Measurements from ENCODE around the gene TAS2R10.
"Not testable (repeated sequence)": the region's sequence is repeated elsewhere in the genome, so short reads cannot be mapped to it uniquely, and the experiment has no call there.

Gene TAS2R10

DNA sequence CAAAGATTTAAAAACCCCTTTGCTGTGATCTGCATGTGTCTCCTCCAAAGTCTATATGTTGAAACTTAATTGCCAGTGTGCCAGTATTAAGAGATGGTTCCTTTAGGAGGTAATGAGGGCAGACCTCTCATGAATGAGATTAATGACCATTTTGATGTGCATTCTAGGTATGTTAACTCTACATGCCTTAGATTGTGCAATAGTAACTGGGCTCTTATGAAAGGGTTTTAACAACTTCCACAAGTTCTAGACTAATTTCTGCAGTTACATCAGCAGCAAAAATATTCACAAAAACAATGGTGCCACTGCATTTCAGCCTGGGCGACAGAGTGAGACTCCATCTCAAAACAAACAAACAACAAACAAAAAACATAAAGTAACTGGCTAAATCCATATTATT, 3.8 kb upstream of the TAS2R10 start:
- H3K4me3 ChIP-seq (ENCODE audit: low read length), result no peak overlapping the region

DNA sequence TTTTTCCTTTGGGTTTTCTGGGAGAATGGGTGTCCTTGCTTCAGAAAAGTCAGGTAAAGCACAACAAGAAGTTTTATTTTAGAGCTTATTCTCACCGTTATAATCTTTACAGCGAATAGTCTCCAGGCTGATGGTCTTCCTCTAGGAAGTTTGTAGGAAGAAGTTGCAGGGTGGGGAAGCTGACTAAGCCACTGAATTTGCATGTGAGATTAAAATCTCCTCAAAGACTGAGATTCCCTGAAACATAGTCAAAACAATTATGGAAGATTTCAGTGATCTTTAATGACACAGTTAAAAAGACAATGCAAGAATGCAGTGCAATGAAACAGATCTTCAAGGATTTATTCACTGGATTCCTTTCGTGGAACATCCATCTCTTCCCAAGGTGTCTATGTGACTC, 1.2 kb downstream of the TAS2R10 start:
- Histone ChIP-seq H3K4me1 (ENCODE audit: control insufficient read depth, insufficient read depth, low read length) (no peaks in the 10 kb centered on the region), H3K27me3 (ENCODE audit: control insufficient read depth, insufficient read depth, low read length) (no peaks in the 10 kb centered on the region), H3K9ac (ENCODE audit: low read depth, low read length) (no peak overlapping the region), H3K4me2 (ENCODE audit: low read length) (no peak overlapping the region), H3K9me3 (replicated peaks; ENCODE audit: low read length) (no peaks in the 10 kb centered on the region), H3K36me3 (ENCODE audit: insufficient read depth, low read length) (no peaks in the 10 kb centered on the region), H3K4me3 (ENCODE audit: low read length) (no peak overlapping the region)

More for the DNA sequence above, 3.8 kb upstream of the TAS2R10 start:
- H3K4me2 ChIP-seq (ENCODE audit: low read length), result no peak overlapping the region
- H3K9ac ChIP-seq (ENCODE audit: low read depth, low read length), result no peak overlapping the region
- no peaks in the 10 kb centered on the region for H3K9me3 ChIP-seq (replicated peaks; ENCODE audit: low read length)
- H3K4me1 ChIP-seq (ENCODE audit: control insufficient read depth, insufficient read depth, low read length), result no peaks in the 10 kb centered on the region
- no peaks in the 10 kb centered on the region for H3K27me3 ChIP-seq (ENCODE audit: control insufficient read depth, insufficient read depth, low read length)
- H3K36me3 ChIP-seq (ENCODE audit: insufficient read depth, low read length), result no peaks in the 10 kb centered on the region

DNA sequence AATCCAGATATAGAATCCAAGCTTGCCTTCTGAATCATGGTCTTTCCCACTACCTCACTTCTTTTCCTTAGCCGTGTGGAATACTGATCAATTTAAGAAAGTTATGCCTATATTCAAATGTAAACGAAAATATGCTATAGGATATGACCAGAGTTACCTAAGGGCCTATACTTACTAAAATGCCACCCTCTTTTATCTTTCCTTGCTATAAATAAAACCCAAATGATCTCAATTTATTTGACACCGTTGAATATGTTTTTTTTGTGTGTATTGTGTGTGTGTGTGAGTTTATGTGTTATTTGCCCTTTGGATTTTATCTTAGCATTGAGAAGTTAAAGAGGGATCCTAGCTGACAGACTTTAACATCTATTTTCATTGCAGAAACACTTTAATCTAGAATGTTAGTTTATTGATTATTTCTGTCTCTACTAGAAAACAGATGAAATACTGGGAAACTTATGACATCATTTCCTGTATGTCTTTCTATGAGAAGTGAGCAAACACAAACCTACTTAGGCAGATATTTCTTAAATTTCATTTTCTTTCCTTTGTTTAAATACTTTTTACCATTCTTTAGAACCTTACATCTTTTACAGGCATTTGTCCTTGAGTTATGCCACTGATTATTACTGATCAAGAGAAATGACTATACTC, 14.1 kb downstream of the TAS2R10 start:
- H3K27me3 ChIP-seq (ENCODE audit: control insufficient read depth, insufficient read depth, low read length), result no peaks in the 10 kb centered on the region
- no peak overlapping the region for H3K4me3 ChIP-seq (ENCODE audit: low read length)
- H3K9ac ChIP-seq (ENCODE audit: low read depth, low read length), result no peak overlapping the region
- no peak overlapping the region for H3K4me2 ChIP-seq (ENCODE audit: low read length)
- H3K9me3 ChIP-seq (replicated peaks; ENCODE audit: low read length), result no peaks in the 10 kb centered on the region
- no peaks in the 10 kb centered on the region for H3K36me3 ChIP-seq (ENCODE audit: insufficient read depth, low read length)
- H3K4me1 ChIP-seq (ENCODE audit: control insufficient read depth, insufficient read depth, low read length), result no peaks in the 10 kb centered on the region

DNA sequence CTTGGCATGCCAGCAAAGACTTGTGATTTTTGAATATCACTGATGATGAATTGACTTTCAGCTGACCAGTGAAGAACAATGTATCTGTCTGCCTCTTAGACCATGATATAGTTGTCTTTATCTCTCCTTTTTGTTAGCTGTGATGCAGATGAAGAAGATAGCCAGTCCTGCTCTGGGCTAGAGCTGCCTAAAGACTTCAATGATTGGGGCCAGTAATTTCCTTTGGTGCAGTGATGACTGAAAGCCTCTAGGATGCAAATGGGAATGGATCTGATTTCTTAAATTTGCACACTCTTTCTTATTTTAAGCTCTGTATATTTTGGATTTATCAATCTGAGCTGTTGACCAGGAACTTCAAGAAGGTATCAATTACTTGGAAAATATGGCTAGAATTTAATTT, 16.1 kb downstream of the TAS2R10 start, which contains the start of gene TAS2R9:
TAS2R9 (minus strand) TSS at position 101 of the 400 bp plus-strand sequence; CDS start at position 8, 93 bp downstream.
- H3K27me3 ChIP-seq (ENCODE audit: control insufficient read depth, insufficient read depth, low read length), result no peaks in the 10 kb centered on the region
- no peaks in the 10 kb centered on the region for H3K4me1 ChIP-seq (ENCODE audit: control insufficient read depth, insufficient read depth, low read length)
- H3K36me3 ChIP-seq (ENCODE audit: insufficient read depth, low read length), result no peaks in the 10 kb centered on the region
- H3K4me2 ChIP-seq (ENCODE audit: low read length), result no peak within 1 kb of the TSS
- H3K9me3 ChIP-seq (replicated peaks; ENCODE audit: low read length), result no peaks in the 10 kb centered on the region
- H3K9ac ChIP-seq (ENCODE audit: low read depth, low read length), result no peak within 1 kb of the TSS
- no peak within 1 kb of the TSS for H3K4me3 ChIP-seq (ENCODE audit: low read length)

DNA sequence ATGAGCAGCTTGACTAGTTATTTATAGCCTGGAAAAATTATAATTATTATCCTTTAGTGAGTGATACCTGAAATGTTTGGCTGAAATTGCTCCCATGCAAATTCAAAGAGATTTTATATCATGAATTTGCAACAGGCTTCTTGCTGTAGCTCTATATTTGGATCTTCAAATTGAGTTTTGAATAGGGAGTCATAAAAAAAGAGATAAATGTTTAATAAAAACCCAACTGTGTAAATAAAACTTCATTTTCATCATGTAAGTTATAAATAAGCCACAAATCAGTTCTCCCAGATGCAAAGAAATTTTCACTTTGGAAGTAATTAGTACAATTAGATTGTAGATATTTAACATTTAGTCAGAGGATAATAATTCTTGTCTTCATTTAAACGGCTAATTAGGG, 19.0 kb downstream of the TAS2R10 start, which contains the start of gene TAS2R8:
TAS2R8 (minus strand) TSS at position 101 of the 400 bp plus-strand sequence. CDS start 306 bp downstream, outside the sequence.
- Histone ChIP-seq H3K27me3 (ENCODE audit: control insufficient read depth, insufficient read depth, low read length) (no peaks in the 10 kb centered on the region), H3K9me3 (replicated peaks; ENCODE audit: low read length) (no peaks in the 10 kb centered on the region), H3K36me3 (ENCODE audit: insufficient read depth, low read length) (no peaks in the 10 kb centered on the region), H3K9ac (ENCODE audit: low read depth, low read length) (no peak within 1 kb of the TSS), H3K4me1 (ENCODE audit: control insufficient read depth, insufficient read depth, low read length) (no peaks in the 10 kb centered on the region), H3K4me3 (ENCODE audit: low read length) (no peak within 1 kb of the TSS), H3K4me2 (ENCODE audit: low read length) (no peak within 1 kb of the TSS)

DNA sequence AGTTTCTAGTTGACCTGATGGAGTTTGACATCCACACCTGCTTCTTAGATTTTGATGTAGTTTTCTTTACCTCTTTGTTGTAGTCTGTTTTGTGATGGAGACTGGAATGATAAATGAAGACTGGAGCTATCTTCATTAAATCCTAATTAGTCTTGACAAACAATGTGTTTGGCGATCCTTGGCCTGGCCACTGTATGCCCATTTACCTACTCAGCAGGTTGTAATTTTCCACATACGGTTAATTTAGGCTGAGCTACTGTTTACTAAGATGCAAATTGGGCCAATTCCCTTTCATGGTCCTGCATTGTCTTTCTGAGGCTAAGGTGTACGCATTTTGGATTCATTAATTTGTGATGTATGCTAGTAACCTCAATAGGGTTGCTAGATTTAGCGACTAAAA, 23.6 kb downstream of the TAS2R10 start, which contains the start of gene TAS2R7:
TAS2R7 (minus strand) TSS at position 41 of the 400 bp plus-strand sequence. CDS start 57 bp downstream, outside the sequence.
- Histone ChIP-seq H3K4me2 (ENCODE audit: low read length) (no peak within 1 kb of the TSS), H3K9me3 (replicated peaks; ENCODE audit: low read length) (no peaks in the 10 kb centered on the region), H3K4me1 (ENCODE audit: control insufficient read depth, insufficient read depth, low read length) (no peaks in the 10 kb centered on the region), H3K36me3 (ENCODE audit: insufficient read depth, low read length) (no peaks in the 10 kb centered on the region), H3K9ac (ENCODE audit: low read depth, low read length) (no peak within 1 kb of the TSS), H3K4me3 (ENCODE audit: low read length) (no peak within 1 kb of the TSS), H3K27me3 (ENCODE audit: control insufficient read depth, insufficient read depth, low read length) (no peaks in the 10 kb centered on the region)

DNA sequence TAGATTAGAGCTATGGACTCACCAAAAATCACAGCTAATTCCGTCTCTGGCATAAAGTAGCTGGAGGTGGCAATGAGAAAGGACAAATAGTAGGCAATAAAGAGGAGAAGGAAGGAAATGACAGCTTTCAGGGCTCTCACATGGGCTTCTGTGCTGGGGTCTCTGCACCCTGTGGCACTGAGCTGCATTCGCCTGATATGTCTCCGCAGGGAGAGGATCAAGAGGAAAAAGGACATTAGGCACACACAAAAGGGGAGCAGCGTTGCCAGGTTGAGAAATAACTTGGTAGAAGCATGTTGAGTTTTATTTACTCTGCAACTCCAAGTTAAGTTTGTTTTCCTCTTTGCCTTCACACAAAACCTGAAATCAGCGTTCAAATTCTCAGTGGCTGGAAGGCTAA, 24.4 kb downstream of the TAS2R10 start:
- Histone ChIP-seq H3K4me3 (ENCODE audit: low read length) (no peak overlapping the region), H3K27me3 (ENCODE audit: control insufficient read depth, insufficient read depth, low read length) (no peaks in the 10 kb centered on the region), H3K4me1 (ENCODE audit: control insufficient read depth, insufficient read depth, low read length) (no peaks in the 10 kb centered on the region), H3K9ac (ENCODE audit: low read depth, low read length) (no peak overlapping the region), H3K9me3 (replicated peaks; ENCODE audit: low read length) (no peaks in the 10 kb centered on the region), H3K4me2 (ENCODE audit: low read length) (no peak overlapping the region), H3K36me3 (ENCODE audit: insufficient read depth, low read length) (no peaks in the 10 kb centered on the region)

DNA sequence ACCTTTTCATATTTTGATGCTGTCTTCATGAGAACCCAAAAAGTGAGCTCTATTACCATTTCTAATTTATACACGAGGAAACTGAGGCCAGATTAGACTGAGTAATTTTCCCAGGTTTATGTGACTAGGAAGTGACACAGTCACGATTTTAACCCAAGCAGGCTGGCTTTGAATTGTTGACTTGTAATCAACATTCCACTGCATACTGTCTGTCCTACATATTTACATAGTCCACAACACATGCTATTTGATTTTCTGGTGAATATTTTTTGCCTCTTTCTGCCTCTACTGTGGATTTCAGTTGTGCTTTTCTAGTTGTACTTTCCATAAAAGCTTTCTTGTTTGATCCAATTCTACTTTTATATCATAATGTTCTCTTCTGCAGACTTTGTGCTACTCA, 31.9 kb downstream of the TAS2R10 start:
- H3K36me3 ChIP-seq (ENCODE audit: insufficient read depth, low read length), result no peaks in the 10 kb centered on the region
- H3K4me1 ChIP-seq (ENCODE audit: control insufficient read depth, insufficient read depth, low read length), result no peaks in the 10 kb centered on the region
- no peaks in the 10 kb centered on the region for H3K9me3 ChIP-seq (replicated peaks; ENCODE audit: low read length)
- no peak overlapping the region for H3K4me3 ChIP-seq (ENCODE audit: low read length)
- no peak overlapping the region for H3K4me2 ChIP-seq (ENCODE audit: low read length)
- H3K9ac ChIP-seq (ENCODE audit: low read depth, low read length), result no peak overlapping the region
- H3K27me3 ChIP-seq (ENCODE audit: control insufficient read depth, insufficient read depth, low read length), result no peaks in the 10 kb centered on the region

DNA sequence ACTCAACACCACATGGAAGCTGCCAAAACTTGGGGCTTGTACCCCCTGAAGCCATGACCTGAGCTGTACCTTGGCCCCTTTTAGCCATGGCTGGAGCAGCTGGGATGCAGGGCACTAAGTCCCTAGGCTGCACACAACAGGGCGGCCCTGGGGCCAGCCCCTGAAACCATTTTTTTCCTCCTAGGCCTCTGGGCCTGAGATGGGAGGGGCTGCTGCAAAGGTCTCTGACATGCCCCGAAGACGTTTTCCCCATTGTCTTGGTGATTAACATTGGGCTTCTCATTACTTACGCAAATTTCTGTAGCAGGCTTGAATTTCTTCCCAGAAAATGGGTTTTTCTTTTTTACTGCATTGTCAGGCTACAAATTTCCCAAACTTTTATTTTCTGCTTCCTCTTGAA, 34.4 kb downstream of the TAS2R10 start:
- H3K4me3 ChIP-seq (ENCODE audit: low read length); H3K36me3 ChIP-seq (ENCODE audit: insufficient read depth, low read length); H3K4me1 ChIP-seq (ENCODE audit: control insufficient read depth, insufficient read depth, low read length); H3K4me2 ChIP-seq (ENCODE audit: low read length); H3K9ac ChIP-seq (ENCODE audit: low read depth, low read length); H3K27me3 ChIP-seq (ENCODE audit: control insufficient read depth, insufficient read depth, low read length); H3K9me3 ChIP-seq (replicated peaks; ENCODE audit: low read length): not testable (repeated sequence)

DNA sequence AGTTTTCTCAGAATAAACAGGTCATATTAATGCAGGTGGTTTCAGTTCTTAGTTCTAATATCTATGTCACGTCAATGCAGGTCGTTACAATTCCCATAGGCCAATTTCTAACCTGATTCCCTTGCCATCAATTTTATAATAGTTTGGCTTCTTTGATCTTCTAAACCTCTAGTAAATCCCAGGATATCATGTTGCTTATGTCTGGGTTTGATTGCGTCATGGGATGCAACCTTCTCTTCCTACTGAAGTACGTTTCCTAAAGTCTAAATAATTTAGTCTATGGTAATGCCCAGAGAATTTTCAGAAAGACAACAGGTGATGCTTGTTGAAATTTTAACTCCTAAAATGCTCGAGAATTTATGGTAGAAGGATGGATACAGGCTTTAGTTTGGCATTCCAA, 42.9 kb downstream of the TAS2R10 start:
- H3K27me3 ChIP-seq (ENCODE audit: control insufficient read depth, insufficient read depth, low read length), result no peaks in the 10 kb centered on the region

DNA sequence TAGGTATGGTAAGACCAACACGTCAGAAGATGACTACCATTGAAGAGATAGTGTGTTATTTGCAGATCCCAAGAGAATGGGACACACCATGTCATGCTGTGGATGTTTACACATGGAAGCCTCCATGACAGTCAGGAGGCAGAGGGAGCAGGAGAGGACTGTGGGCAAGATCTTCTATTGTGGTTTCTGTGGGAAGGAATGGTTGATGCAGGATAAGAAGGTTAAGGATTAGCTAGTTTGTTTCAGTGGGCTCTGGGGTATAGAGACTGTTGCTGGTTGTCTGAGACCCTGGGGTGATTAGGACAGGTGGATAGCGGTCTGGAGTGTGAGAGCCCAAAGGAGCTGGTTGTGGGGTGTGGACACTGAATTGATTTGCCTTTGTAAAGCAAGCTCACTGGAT, 47.1 kb downstream of the TAS2R10 start:
- no peak overlapping the region for H3K4me2 ChIP-seq (ENCODE audit: low read length)
- H3K27me3 ChIP-seq (ENCODE audit: control insufficient read depth, insufficient read depth, low read length), result peaks cover 16% of the 10 kb centered on the region
- H3K9me3 ChIP-seq (replicated peaks; ENCODE audit: low read length), result no peaks in the 10 kb centered on the region
- H3K36me3 ChIP-seq (ENCODE audit: insufficient read depth, low read length), result no peaks in the 10 kb centered on the region
- no peak overlapping the region for H3K9ac ChIP-seq (ENCODE audit: low read depth, low read length)
- no peaks in the 10 kb centered on the region for H3K4me1 ChIP-seq (ENCODE audit: control insufficient read depth, insufficient read depth, low read length)
- no peak overlapping the region for H3K4me3 ChIP-seq (ENCODE audit: low read length)

More for the DNA sequence above, 42.9 kb downstream of the TAS2R10 start:
- no peaks in the 10 kb centered on the region for H3K4me1 ChIP-seq (ENCODE audit: control insufficient read depth, insufficient read depth, low read length)
- H3K4me2 ChIP-seq (ENCODE audit: low read length), result no peak overlapping the region
- no peaks in the 10 kb centered on the region for H3K36me3 ChIP-seq (ENCODE audit: insufficient read depth, low read length)
- no peak overlapping the region for H3K9ac ChIP-seq (ENCODE audit: low read depth, low read length)
- H3K4me3 ChIP-seq (ENCODE audit: low read length), result no peak overlapping the region
- no peaks in the 10 kb centered on the region for H3K9me3 ChIP-seq (replicated peaks; ENCODE audit: low read length)
